Measurements from ENCODE around the gene NONO. TPM values are rescaled to one million over a fixed set of nuclear protein-coding genes. Genes with fewer than 3 reads are reported as not detected.
A peak's percentile ranks its signal among the peaks of the same experiment; 100 is the strongest.
"Not testable (repeated sequence)": the region's sequence is repeated elsewhere in the genome, so short reads cannot be mapped to it uniquely, and the experiment has no call there.

Gene NONO
- total RNA-seq, 1 donor from 2014 or later, result 411 TPM

GRCh38 chrX:71253253-71254091, 30.0 kb upstream of the NONO start:
- DNase-seq (ENCODE audit: low read depth), result no peak
- Histone ChIP-seq H3K4me3 (ENCODE audit: low read depth, low read length) (peak overlapping the region; percentile 81), H3K36me3 (ENCODE audit: control insufficient read depth, insufficient read depth, low read length) (no peaks in the 10 kb centered on the region), H3K27me3 (ENCODE audit: control insufficient read depth, insufficient read depth, low read length) (no peaks in the 10 kb centered on the region)
- peak; percentile 53 for TF ChIP-seq CTCF (IDR thresholded peaks at IDR 0.05; ENCODE audit: insufficient read depth, low read length, poor library complexity, severe bottlenecking)

DNA sequence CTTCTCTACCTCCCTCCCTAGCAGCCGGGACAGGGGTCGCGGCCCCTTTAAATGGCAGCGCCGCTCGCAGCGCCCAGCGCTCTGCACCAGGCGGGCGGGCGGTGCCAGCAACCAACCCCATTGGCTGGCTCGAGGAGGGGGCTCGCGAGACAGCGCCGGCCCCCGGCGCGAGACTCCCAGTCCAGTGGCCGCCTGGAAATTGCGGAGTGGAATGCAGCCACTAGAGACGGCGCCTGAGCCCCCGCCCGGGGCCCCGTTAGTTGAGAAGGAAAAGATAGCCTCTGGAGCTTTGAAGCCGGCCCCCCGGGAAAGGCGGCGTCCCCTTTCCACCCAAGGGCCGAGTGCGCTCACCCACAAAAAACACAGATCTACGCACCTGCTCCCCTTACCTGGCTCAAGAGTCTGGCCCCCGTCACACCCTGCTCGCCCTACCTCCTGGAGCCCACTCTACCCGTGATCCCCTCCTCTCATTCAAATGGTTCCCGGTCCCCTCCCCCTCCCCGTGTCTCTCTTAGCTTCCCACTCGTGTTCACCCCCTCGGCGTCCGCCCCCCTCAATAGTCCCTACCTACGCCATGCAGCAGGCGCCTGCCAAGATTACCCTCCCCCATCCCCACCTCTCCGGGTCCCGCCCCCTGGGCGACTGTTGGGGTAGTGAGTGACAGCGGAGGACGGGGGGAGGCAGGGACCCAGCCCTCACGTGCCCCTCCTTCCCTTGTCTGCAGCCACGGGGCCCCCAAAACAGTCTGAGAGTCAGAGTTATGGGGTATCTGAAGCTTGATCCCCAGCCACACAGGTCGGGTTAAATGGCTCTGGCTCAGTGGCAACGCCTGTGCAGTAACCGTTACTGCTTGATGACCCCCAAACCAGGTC, 29.1 kb upstream of the NONO start, which contains the start of gene ZMYM3:
Gene ZMYM3, minus strand, starts transcription at position 49 of the 872 bp plus-strand sequence. CDS start 885 bp downstream, outside the sequence.
- no peak for TF ChIP-seq CTCF (IDR thresholded peaks at IDR 0.05; ENCODE audit: insufficient read depth, low read length, poor library complexity, severe bottlenecking)
- H3K36me3 ChIP-seq (ENCODE audit: control insufficient read depth, insufficient read depth, low read length), result no peaks in the 10 kb centered on the region
- H3K27me3 ChIP-seq (ENCODE audit: control insufficient read depth, insufficient read depth, low read length), result no peaks in the 10 kb centered on the region
- DNase-seq (ENCODE audit: low read depth), result peak; percentile 21
- peak within 1 kb of the TSS; percentile 81 for H3K4me3 ChIP-seq (ENCODE audit: low read depth, low read length)

- DNase-seq (ENCODE audit: low read depth), result no peak
- H3K36me3 ChIP-seq (ENCODE audit: control insufficient read depth, insufficient read depth, low read length), result no peaks in the 10 kb centered on the region
- no peaks in the 10 kb centered on the region for H3K27me3 ChIP-seq (ENCODE audit: control insufficient read depth, insufficient read depth, low read length)
- TF ChIP-seq CTCF (IDR thresholded peaks at IDR 0.05; ENCODE audit: insufficient read depth, low read length, poor library complexity, severe bottlenecking), result no peak
- no peak overlapping the region for H3K4me3 ChIP-seq (ENCODE audit: low read depth, low read length)
Observed at GRCh38 chrX:71256051-71256450, 27.4 kb upstream of the NONO start.

DNA sequence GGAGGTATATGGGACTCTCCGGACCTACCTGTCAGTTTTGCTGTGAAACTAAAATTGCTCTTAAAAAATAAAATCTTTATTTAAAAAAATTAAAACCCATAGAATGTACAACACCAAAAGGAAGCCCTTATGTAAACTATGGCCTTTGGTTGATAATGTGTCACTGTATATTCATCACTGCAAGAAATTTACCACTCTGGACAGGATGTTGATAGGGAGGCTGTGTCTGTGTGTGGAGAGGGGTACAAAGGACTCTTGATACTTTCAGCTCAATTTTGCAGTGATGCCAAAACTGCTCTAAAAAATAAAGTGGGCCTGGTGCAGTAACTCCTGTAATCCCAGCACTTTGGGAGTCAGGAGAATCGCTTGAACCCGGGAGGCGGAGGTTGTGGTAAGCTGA, 26.6 kb upstream of the NONO start:
- TF ChIP-seq CTCF (IDR thresholded peaks at IDR 0.05; ENCODE audit: insufficient read depth, low read length, poor library complexity, severe bottlenecking), result no peak
- no peak overlapping the region for H3K4me3 ChIP-seq (ENCODE audit: low read depth, low read length)
- no peaks in the 10 kb centered on the region for H3K27me3 ChIP-seq (ENCODE audit: control insufficient read depth, insufficient read depth, low read length)
- no peaks in the 10 kb centered on the region for H3K36me3 ChIP-seq (ENCODE audit: control insufficient read depth, insufficient read depth, low read length)
- no peak for DNase-seq (ENCODE audit: low read depth)

GRCh38 chrX:71268624-71269023, 14.8 kb upstream of the NONO start:
- not testable (repeated sequence) for H3K36me3 ChIP-seq (ENCODE audit: control insufficient read depth, insufficient read depth, low read length); H3K27me3 ChIP-seq (ENCODE audit: control insufficient read depth, insufficient read depth, low read length); H3K4me3 ChIP-seq (ENCODE audit: low read depth, low read length); DNase-seq (ENCODE audit: low read depth)

GRCh38 chrX:71269801-71270395, 13.5 kb upstream of the NONO start:
- Histone ChIP-seq H3K4me3 (ENCODE audit: low read depth, low read length) (no peak overlapping the region), H3K27me3 (ENCODE audit: control insufficient read depth, insufficient read depth, low read length) (no peaks in the 10 kb centered on the region), H3K36me3 (ENCODE audit: control insufficient read depth, insufficient read depth, low read length) (no peaks in the 10 kb centered on the region)
- DNase-seq (ENCODE audit: low read depth), result no peak
- TF ChIP-seq CTCF (IDR thresholded peaks at IDR 0.05; ENCODE audit: insufficient read depth, low read length, poor library complexity, severe bottlenecking), result no peak

DNA sequence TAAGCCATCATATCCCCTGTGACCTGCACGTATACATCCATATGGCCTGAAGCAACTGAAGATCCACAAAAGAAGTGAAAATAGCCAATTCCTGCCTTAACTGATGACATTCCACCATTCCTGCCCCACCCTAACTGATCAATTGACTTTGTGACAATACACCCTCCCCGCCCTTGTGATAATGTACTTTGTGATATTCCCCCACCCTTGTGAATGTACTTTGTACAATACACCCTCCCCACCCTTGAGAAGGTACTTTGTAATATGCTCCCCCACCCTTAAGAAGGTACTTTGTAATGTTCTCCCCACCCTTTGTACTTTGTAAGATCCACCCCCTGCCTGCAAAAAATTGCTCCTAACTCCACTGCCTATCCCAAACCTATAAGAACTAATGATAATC, 11.1 kb upstream of the NONO start:
- not testable (repeated sequence) for H3K4me3 ChIP-seq (ENCODE audit: low read depth, low read length); DNase-seq (ENCODE audit: low read depth); H3K36me3 ChIP-seq (ENCODE audit: control insufficient read depth, insufficient read depth, low read length)

DNA sequence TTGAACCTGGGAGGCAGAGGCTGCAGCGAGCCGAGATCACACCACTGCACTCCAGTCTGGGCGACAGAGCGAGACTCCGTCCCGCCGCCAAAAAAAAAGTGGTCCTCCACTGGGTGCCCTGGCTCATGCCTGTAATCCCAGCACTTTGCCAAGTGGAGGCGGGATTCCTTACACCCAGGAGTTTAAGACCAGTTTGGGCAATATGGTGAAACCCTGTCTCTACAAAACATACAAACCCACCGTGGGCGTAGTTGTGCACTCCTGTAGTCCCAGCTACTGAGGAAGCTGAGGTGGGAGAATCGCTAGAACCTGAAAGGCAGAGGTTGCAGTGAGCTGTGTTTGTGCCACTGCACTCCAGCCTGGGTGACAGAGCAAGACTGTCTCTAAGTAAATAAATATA, 2.1 kb upstream of the NONO start:
- not testable (repeated sequence) for DNase-seq (ENCODE audit: low read depth); H3K36me3 ChIP-seq (ENCODE audit: control insufficient read depth, insufficient read depth, low read length); H3K27me3 ChIP-seq (ENCODE audit: control insufficient read depth, insufficient read depth, low read length); H3K4me3 ChIP-seq (ENCODE audit: low read depth, low read length)

More for the DNA sequence above, 11.1 kb upstream of the NONO start:
- H3K27me3 ChIP-seq (ENCODE audit: control insufficient read depth, insufficient read depth, low read length), result not testable (repeated sequence)

All from kidney epithelial cell (primary cell).